ENCODE data around the gene ZNF428. TPM values are rescaled to one million over a fixed set of nuclear protein-coding genes. Genes with fewer than 3 reads are reported as not detected.

The ZNF428 gene
- total and polyA plus RNA-seq, 4 donors, result 66.1 to 305 (median 206) TPM

DNA sequence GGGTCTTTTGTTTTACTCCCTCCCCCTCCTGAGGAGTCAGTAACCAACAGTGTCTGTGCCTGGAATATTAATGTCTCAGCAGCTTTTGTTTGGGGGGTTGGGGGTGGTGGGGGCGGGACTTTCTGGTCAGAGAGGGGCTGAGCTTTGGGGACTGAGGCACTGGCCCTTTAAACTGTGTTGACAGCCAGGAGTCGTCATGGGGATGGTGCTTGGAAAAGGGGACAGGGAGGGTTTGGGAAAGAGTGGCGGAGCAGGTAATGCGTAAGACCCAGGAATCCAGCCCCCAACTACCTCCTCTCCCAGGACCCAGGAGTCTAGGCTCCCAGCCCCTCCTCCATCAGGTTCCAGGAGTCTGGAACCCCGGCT lies 15.1 kb upstream of the ZNF428 start:
- Histone ChIP-seq H3K9me3 (ENCODE audit: control insufficient read depth, insufficient read depth, low read length) (no peaks in the 10 kb centered on the region), H3K27me3 (ENCODE audit: control insufficient read depth, insufficient read depth, low read length) (no peaks in the 10 kb centered on the region), H3K36me3 (ENCODE audit: control insufficient read depth, insufficient read depth, low read length) (peaks cover 2% of the 10 kb centered on the region), H3K27ac (ENCODE audit: low read depth, low read length) (peak overlapping the region; percentile 97), H3K4me3 (ENCODE audit: low read depth, low read length) (peak overlapping the region; percentile 66), H3K4me1 (ENCODE audit: control insufficient read depth, insufficient read depth, low read length) (peaks cover 55% of the 10 kb centered on the region)
- DNase-seq (ENCODE audit: low read depth in 4 of 6, low spot score in 6 of 6), result peak in 3 of 6 donors; percentile 55 to 82 (median 77)
- WGBS (ENCODE audit: insufficient coverage), result 18% methylated on average over 2 of the region's 5 CpGs

DNA sequence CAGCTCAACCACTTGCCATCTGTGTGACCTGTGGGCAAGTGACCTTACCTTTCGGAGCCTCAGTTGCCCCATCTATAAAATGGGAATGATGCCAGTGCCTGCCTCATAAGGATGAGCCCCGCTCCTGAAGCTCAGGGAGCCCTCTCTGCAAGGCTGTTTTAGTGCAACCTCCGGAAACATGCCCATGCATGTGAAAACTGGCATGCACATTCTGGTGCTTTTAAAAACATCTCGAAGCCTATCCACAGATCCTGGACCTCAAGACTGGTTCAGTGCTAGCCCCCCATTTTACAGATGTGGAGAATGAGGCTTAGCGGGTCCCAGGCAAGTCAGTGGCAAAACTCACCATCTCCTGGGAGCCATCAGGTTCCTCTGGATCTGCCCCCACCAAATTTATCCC lies 14.6 kb upstream of the ZNF428 start:
- H3K36me3 ChIP-seq (ENCODE audit: control insufficient read depth, insufficient read depth, low read length), result peaks cover 2% of the 10 kb centered on the region
- peak overlapping the region; percentile 97 for H3K27ac ChIP-seq (ENCODE audit: low read depth, low read length)
- H3K4me3 ChIP-seq (ENCODE audit: low read depth, low read length), result peak overlapping the region; percentile 12
- WGBS (ENCODE audit: insufficient coverage), result 59% methylated on average over 4 of the region's 5 CpGs
- no peaks in the 10 kb centered on the region for H3K9me3 ChIP-seq (ENCODE audit: control insufficient read depth, insufficient read depth, low read length)
- peaks cover 55% of the 10 kb centered on the region for H3K4me1 ChIP-seq (ENCODE audit: control insufficient read depth, insufficient read depth, low read length)
- DNase-seq (ENCODE audit: low read depth in 4 of 6, low spot score in 6 of 6), result no peak
- no peaks in the 10 kb centered on the region for H3K27me3 ChIP-seq (ENCODE audit: control insufficient read depth, insufficient read depth, low read length)

DNA sequence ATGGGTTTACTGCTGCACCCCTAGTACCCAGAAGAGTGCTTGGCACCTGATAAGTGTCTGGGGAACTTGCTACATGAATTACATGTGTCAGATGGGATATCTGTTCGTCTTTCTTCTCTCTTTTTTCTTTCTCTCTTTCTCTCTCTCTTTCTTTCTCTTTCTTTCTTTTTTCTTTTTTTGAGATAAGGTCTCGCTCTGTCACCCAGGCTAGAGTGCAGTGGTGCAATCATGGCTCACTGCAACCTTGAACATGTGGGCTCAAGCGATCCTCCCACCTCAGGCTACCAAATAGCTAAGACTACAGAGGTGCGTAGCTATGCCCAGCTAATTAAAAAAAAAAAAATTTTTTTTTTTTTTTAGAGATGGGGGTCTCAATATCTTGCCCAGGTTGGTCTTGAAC lies 14.1 kb upstream of the ZNF428 start:
- Histone ChIP-seq H3K36me3 (ENCODE audit: control insufficient read depth, insufficient read depth, low read length) (peaks cover 5% of the 10 kb centered on the region), H3K27me3 (ENCODE audit: control insufficient read depth, insufficient read depth, low read length) (no peaks in the 10 kb centered on the region), H3K4me3 (ENCODE audit: low read depth, low read length) (no peak overlapping the region), H3K4me1 (ENCODE audit: control insufficient read depth, insufficient read depth, low read length) (peaks cover 49% of the 10 kb centered on the region), H3K9me3 (ENCODE audit: control insufficient read depth, insufficient read depth, low read length) (no peaks in the 10 kb centered on the region), H3K27ac (ENCODE audit: low read depth, low read length) (peak overlapping the region; percentile 97)
- WGBS (ENCODE audit: insufficient coverage), result no CpG with 5 or more reads among the region's 4 CpGs
- no peak for DNase-seq (ENCODE audit: low read depth in 4 of 6, low spot score in 6 of 6)

DNA sequence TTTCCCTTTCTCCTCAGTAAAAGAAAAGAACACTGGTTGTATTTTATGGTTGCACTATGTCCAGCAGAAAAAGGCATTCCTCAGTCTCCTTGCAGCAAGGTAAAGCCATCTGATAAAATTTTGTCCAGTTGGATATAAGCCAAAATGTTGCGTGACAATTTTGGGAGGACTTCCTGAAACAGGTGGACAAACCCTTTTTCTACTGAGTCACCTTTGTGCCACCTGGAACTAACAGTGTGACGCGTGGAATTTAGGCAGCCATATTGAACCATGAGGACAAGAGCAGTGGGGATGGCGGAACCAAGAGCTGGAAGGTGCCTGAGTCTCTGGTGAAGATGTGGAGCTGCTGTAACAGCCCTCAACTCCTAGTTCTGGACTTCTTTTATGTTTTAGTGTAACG lies 12.1 kb upstream of the ZNF428 start:
- Histone ChIP-seq H3K27ac (ENCODE audit: low read depth, low read length) (no peak overlapping the region), H3K4me3 (ENCODE audit: low read depth, low read length) (no peak overlapping the region), H3K9me3 (ENCODE audit: control insufficient read depth, insufficient read depth, low read length) (no peaks in the 10 kb centered on the region), H3K4me1 (ENCODE audit: control insufficient read depth, insufficient read depth, low read length) (peaks cover 40% of the 10 kb centered on the region), H3K36me3 (ENCODE audit: control insufficient read depth, insufficient read depth, low read length) (peaks cover 25% of the 10 kb centered on the region), H3K27me3 (ENCODE audit: control insufficient read depth, insufficient read depth, low read length) (no peaks in the 10 kb centered on the region)
- WGBS (ENCODE audit: insufficient coverage), result 85% methylated on average over 4 of the region's 5 CpGs
- DNase-seq (ENCODE audit: low read depth in 4 of 6, low spot score in 6 of 6), result no peak

DNA sequence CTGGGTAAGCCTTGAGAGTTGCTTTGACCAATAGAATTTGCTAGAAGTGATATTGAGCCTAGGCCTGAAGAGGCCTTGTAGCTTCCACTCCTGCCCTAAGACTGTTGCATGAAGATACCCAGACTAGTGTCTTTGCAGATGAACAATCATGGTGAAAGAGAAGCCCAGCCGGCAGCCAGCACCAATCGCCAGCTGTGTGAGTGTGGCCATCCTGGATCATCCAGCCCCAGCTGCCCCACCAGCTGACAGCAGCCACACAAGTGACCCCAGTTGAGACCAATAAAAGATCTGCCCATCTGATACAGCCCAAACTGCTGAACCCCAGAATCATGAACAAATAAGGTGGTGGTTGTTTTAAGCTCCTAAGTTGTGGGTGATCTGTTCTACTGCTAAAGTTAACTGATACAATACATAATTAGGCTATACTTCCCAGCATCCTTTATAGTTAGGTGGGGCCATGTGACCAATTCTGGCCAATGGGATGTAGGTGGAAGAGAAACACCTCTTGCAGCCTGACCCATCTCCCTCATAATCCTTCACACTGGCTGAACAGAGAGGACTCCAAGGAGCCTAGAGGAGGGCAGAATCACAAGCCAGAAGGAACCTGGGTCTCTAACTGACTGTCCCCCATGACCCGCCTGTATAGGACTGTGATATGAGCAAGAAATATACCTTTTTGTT lies 9.4 kb upstream of the ZNF428 start:
- Histone ChIP-seq H3K36me3 (ENCODE audit: control insufficient read depth, insufficient read depth, low read length) (peaks cover 48% of the 10 kb centered on the region), H3K9me3 (ENCODE audit: control insufficient read depth, insufficient read depth, low read length) (no peaks in the 10 kb centered on the region), H3K4me1 (ENCODE audit: control insufficient read depth, insufficient read depth, low read length) (peaks cover 13% of the 10 kb centered on the region), H3K4me3 (ENCODE audit: low read depth, low read length) (no peak overlapping the region), H3K27me3 (ENCODE audit: control insufficient read depth, insufficient read depth, low read length) (no peaks in the 10 kb centered on the region), H3K27ac (ENCODE audit: low read depth, low read length) (no peak overlapping the region)
- WGBS (ENCODE audit: insufficient coverage), result 71% methylated on average over 2 of the region's 3 CpGs
- DNase-seq (ENCODE audit: low read depth in 4 of 6, low spot score in 6 of 6), result peak in 1 of 6 donors; percentile 13

DNA sequence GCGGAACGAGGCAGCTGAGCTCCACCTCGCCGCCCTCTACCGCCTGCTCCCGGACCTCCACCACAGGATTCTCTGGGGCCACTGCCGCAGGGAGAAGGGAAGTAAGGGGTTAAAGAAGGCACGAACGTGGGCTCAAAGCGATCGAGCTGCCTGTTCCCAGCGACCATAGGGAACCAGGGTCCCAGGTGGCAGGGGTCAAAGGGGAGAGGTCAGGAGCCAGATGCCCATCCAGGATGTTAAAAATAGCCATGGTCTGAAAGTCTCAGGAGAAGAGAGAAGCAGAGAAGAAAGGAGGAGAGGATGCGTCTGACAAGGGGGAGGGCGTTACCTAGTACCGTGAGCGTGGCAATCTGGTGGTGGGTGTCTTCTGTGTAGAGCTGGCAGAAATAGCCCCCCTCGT lies 7.4 kb upstream of the ZNF428 start:
- Histone ChIP-seq H3K4me1 (ENCODE audit: control insufficient read depth, insufficient read depth, low read length) (peaks cover 5% of the 10 kb centered on the region), H3K4me3 (ENCODE audit: low read depth, low read length) (no peak overlapping the region), H3K9me3 (ENCODE audit: control insufficient read depth, insufficient read depth, low read length) (no peaks in the 10 kb centered on the region), H3K27me3 (ENCODE audit: control insufficient read depth, insufficient read depth, low read length) (no peaks in the 10 kb centered on the region), H3K36me3 (ENCODE audit: control insufficient read depth, insufficient read depth, low read length) (peaks cover 65% of the 10 kb centered on the region), H3K27ac (ENCODE audit: low read depth, low read length) (no peak overlapping the region)
- no peak for DNase-seq (ENCODE audit: low read depth in 4 of 6, low spot score in 6 of 6)
- WGBS (ENCODE audit: insufficient coverage), result 56% methylated on average over 13 of the region's 17 CpGs

DNA sequence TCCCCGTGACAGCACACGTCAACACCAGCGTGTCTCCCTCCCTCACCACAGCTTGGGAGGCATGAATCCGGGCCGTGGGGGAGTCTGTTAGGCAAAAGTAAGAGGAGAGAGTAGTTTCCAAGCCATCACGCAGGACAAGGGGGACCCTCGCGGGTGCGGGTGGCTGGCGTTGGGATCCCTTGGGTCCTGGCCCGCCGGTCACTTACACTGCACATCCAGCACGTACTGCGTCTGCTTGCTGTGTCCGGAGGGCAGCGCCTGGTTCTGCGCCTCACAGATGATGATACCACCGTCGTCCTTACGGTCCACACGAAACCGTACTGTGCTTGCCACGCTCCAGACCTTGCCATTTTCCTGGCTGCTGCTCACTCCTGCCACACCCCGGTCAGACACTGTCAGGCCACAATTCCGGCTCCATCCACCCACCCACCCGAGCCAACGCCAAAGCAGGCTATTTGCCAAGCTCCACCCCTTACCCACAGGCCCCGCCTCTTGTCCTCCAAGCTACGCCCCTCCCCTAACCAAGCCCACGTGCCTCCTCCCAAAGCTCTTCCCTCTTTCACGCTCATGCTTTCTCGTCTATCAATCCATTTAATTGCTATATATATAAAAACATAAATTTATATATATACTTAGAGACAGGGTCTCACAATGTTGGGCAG lies 6.6 kb upstream of the ZNF428 start:
- WGBS (ENCODE audit: insufficient coverage), result 82% methylated on average over 24 of the region's 32 CpGs
- Histone ChIP-seq H3K27me3 (ENCODE audit: control insufficient read depth, insufficient read depth, low read length) (no peaks in the 10 kb centered on the region), H3K9me3 (ENCODE audit: control insufficient read depth, insufficient read depth, low read length) (no peaks in the 10 kb centered on the region), H3K4me3 (ENCODE audit: low read depth, low read length) (no peak overlapping the region), H3K4me1 (ENCODE audit: control insufficient read depth, insufficient read depth, low read length) (peaks cover 5% of the 10 kb centered on the region), H3K27ac (ENCODE audit: low read depth, low read length) (no peak overlapping the region), H3K36me3 (ENCODE audit: control insufficient read depth, insufficient read depth, low read length) (peaks cover 65% of the 10 kb centered on the region)
- DNase-seq (ENCODE audit: low read depth in 4 of 6, low spot score in 6 of 6), result peak in 2 of 6 donors; percentile 24 to 26

DNA sequence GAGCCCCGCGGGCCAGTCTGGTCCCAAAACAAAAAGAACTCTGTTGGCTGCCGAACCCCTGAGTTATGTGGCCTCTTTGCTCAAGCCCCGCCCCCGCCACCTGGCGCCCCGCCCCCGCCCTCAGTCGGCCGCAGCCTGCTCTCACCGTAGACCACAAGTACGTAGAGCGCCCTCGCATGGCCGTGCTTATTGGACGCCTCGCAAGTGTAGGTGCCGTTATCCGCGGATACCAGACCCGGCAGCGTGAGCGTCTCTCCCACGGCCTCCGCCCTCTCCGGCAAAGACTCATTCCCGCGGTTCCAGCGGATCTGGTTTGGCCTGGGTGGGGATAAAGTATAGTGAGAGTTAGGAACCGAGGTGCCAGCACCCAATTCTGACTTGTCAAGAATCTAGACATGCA lies 5.5 kb upstream of the ZNF428 start:
- WGBS (ENCODE audit: insufficient coverage), result 27% methylated on average over 15 of the region's 30 CpGs
- no peak overlapping the region for H3K27ac ChIP-seq (ENCODE audit: low read depth, low read length)
- peaks cover 15% of the 10 kb centered on the region for H3K4me1 ChIP-seq (ENCODE audit: control insufficient read depth, insufficient read depth, low read length)
- no peaks in the 10 kb centered on the region for H3K9me3 ChIP-seq (ENCODE audit: control insufficient read depth, insufficient read depth, low read length)
- no peak overlapping the region for H3K4me3 ChIP-seq (ENCODE audit: low read depth, low read length)
- DNase-seq (ENCODE audit: low read depth in 4 of 6, low spot score in 6 of 6), result no peak
- H3K27me3 ChIP-seq (ENCODE audit: control insufficient read depth, insufficient read depth, low read length), result no peaks in the 10 kb centered on the region
- H3K36me3 ChIP-seq (ENCODE audit: control insufficient read depth, insufficient read depth, low read length), result peaks cover 65% of the 10 kb centered on the region

DNA sequence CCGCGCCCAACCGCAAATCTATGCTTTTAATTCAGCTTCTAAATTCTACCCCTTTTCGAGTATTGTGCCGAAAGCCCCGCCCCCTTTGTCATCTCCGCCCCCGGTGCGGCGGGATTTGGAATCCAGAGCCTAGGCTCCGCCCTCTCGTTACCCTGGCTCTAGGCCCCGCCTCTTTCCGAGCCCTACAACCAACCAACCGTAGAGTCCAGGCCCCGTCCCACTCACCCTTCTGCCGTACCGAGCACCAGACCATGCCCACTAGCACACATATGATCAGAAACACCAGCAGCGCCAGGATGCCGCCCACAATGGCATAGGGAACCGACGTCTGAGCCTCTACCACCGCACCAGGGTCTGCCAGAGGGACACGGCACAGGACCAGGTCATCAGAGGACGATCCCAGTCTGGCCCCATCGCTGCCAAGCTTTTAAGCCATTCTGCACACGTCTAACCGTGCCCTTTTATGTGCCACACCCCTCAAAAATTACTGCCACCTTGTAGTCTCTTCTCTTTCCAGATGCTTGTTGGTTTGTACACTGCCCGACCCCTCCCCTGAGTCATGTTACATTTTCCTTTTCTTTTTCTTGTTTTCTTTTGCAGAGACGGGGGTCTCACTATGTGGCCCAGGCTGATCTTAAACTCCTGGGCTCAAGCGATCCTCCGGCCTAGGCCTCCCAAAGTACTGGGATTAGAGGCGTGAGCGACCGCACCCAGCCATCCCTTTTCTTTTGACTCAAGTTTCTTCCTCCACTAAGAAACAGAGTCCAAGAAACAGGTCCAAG lies 4.7 kb upstream of the ZNF428 start:
- Histone ChIP-seq H3K27me3 (ENCODE audit: control insufficient read depth, insufficient read depth, low read length) (no peaks in the 10 kb centered on the region), H3K9me3 (ENCODE audit: control insufficient read depth, insufficient read depth, low read length) (no peaks in the 10 kb centered on the region), H3K27ac (ENCODE audit: low read depth, low read length) (no peak overlapping the region), H3K4me1 (ENCODE audit: control insufficient read depth, insufficient read depth, low read length) (peaks cover 21% of the 10 kb centered on the region), H3K4me3 (ENCODE audit: low read depth, low read length) (no peak overlapping the region), H3K36me3 (ENCODE audit: control insufficient read depth, insufficient read depth, low read length) (peaks cover 68% of the 10 kb centered on the region)
- DNase-seq (ENCODE audit: low read depth in 4 of 6, low spot score in 6 of 6), result no peak
- WGBS (ENCODE audit: insufficient coverage), result 90% methylated on average over 33 of the region's 35 CpGs
